Right lobe of liver (tissue), 6 donors: Measurements from ENCODE around the gene PITPNB. TPM values are rescaled to one million over a fixed set of nuclear protein-coding genes. Genes with fewer than 3 reads are reported as not detected.

ENCODE experiments used
- ATAC-seq, 4 donors: fragments of 200-7000 bp; cut with Tn5 transposase; one replicate each; pipeline ENCODE4 v1.9.1; 2020; ENCODE audit warnings: mild to moderate bottlenecking in 4 of 4, moderate library complexity in 4 of 4
- DNase-seq, 3 donors: peaks; one replicate each; pipeline ENCODE4 v3.0.0-alpha.2; 2020
- H3K27ac ChIP-seq, 3 donors: fragments of 200-600 bp; one replicate each; pipeline ENCODE4 v1.8.0; 2022
- H3K27me3 ChIP-seq, 2 donors: fragments of 200-600 bp; one replicate each; pipeline ENCODE4 v1.8.0; 2022
- H3K36me3 ChIP-seq, 4 donors: fragments of 200-600 bp; sonication (generic) in 1 of 4; one replicate each; pipeline versions ENCODE4 v1.5.1 to v1.8.0; 2017 to 2022; ENCODE audit warnings: control low read depth in 1 of 4
- H3K4me1 ChIP-seq, 4 donors: fragments of 200-600 bp; sonication (generic) in 1 of 4; one replicate each; pipeline versions ENCODE4 v1.5.1 to v1.8.0; 2017 to 2022; ENCODE audit warnings: control low read depth in 1 of 4
- H3K4me3 ChIP-seq, 3 donors: fragments of 200-600 bp; one replicate each; pipeline ENCODE4 v1.8.0; 2022
- H3K9me3 ChIP-seq, 4 donors: fragments of 200-600 bp; sonication (generic) in 1 of 4; one replicate each; pipeline versions ENCODE4 v1.5.1 to v1.8.0; 2017 to 2022; ENCODE audit warnings: control low read depth in 1 of 4
- POLR2A ChIP-seq: fragments of 450-650 bp; IDR thresholded peaks from one replicate; pipeline ENCODE4 v1.6.1; 2017; ENCODE audit warnings: antibody characterized with exemption, mild to moderate bottlenecking
- WGBS: methylation state at CpG from one replicate; pipeline ENCODE4 v1.1.6; 2018; ENCODE audit warnings: low coverage, low lambda C conversion rate; ENCODE audit not compliant: insufficient coverage; ENCODE audit errors: missing lambda C conversion rate; 5-methylcytosine and 5-hydroxymethylcytosine counted together
- intact Hi-C, 2 donors: fragments of 100-400 bp; cut with DNase I; formaldehyde crosslinking; loops; one replicate each; pipeline versions ENCODE4 v1.11.2 to v1.14.1; 2022
- total RNA-seq, 6 experiments: library from RNA; depleted of rRNA in 2 of 6; stranded (reverse); fragments of >200 nt in 2 of 6; fragmentation: NEBNext Ultra II Directional in 3 of 6; extraction: Animal tissue kit (Norgen Biotek cat#: 25700) in 3 of 6; gene quantifications; one replicate each; pipeline versions ENCODE4 v1.1.0 to v1.2.4, GENCODE V29; 2016 to 2023
- TF ChIP-seq, protein P1 (sequence below), 4 donors: fragments of 200-600 bp in 3 of 4; fragments of 450-650 bp in 1 of 4; IDR thresholded peaks; one replicate each; pipeline versions ENCODE4 v1.5.1 to v1.8.0; 2016 to 2022; ENCODE audit warnings: antibody characterized with exemption in 4 of 4, mild to moderate bottlenecking in 2 of 4
- donor health status: DM: no; HTN: yes; CAD: no.
- donor health status: DM: no; HTN: no; CAD: no.
- donor health status: DM: no; HTN: no; CAD: no.
- donor health status: DM: no; HTN: yes; CAD: no.
- donor health status: DM: no; HTN: yes; CAD: no.

Gene PITPNB
- total RNA-seq, 6 experiments from 2014 or later: 28.7 to 60.6 (median 37.6) TPM

DNA sequence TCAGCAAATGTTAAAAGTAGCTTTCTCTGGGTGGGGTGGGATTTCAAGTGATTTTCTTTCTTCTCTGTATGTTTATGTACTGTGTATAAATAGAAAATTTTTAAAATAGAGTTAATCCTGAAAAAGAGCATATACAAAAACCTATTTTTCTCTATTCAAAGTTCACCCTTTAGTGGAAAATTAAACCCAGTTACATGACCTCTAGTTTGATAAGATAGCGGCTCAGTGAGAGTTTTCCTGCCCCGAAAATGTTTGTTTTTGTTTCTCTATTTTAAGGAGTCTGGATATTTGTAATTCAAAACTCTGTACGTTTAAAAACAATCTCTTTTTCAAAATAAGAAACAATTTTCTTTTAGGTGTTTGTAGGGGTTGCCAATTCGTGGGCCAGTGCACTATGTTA is 42.1 kb upstream of the PITPNB start:
- no peaks in the 10 kb centered on the region for H3K9me3 ChIP-seq
- H3K36me3 ChIP-seq: no peaks in the 10 kb centered on the region
- DNase-seq: no peak
- intact Hi-C loops: no loop called here
- H3K27me3 ChIP-seq: no peaks in the 10 kb centered on the region
- no peak overlapping the region for H3K4me3 ChIP-seq
- peaks cover 0 to 50% (median 19%) of the 10 kb centered on the region in 4 donors for H3K4me1 ChIP-seq
- TF ChIP-seq, protein P1, sequence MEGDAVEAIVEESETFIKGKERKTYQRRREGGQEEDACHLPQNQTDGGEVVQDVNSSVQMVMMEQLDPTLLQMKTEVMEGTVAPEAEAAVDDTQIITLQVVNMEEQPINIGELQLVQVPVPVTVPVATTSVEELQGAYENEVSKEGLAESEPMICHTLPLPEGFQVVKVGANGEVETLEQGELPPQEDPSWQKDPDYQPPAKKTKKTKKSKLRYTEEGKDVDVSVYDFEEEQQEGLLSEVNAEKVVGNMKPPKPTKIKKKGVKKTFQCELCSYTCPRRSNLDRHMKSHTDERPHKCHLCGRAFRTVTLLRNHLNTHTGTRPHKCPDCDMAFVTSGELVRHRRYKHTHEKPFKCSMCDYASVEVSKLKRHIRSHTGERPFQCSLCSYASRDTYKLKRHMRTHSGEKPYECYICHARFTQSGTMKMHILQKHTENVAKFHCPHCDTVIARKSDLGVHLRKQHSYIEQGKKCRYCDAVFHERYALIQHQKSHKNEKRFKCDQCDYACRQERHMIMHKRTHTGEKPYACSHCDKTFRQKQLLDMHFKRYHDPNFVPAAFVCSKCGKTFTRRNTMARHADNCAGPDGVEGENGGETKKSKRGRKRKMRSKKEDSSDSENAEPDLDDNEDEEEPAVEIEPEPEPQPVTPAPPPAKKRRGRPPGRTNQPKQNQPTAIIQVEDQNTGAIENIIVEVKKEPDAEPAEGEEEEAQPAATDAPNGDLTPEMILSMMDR (IDR thresholded peaks at IDR 0.05): no peak
- no peak for TF ChIP-seq POLR2A
- ATAC-seq: peak; percentile 19 to 46 (median 31)
- WGBS: 11% methylated on average over 4 of the region's 4 CpGs
- peak overlapping the region; percentile 56 to 91 (median 90) for H3K27ac ChIP-seq

DNA sequence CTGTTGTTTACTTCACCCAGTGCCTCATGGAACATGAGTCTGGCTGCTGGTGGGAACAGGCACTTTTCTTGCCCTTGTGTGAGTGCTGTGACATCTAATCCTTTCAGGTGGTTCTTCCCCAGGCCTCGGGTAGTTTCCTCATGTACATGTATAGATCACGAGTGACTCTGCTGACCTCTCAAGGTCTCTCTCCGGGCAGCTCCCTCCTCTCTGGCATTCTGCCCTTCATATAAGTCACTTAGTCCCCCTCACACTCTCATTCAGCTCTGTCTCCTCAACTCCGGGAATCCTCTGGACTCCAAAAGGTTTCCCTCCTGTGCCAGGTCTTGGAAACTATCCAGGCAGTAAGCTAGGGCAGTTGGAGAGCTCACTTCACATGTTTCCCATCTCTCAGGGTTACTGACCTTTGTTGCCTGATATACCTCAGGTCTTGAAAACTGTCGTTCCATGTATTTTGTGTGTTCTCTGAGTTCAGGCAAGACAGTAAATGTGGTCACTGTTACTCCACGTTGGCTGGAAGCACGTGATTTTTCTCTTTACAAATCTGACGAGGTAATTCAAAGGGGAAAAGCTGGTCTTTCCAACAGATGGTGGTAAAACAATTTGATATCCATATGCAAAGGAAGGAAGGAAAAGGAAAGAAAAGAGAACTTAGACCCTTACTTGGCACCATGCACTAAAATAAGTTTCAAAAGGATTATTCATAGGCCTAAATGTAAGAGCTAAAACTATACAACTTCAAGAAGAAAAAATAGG is 40.5 kb upstream of the PITPNB start:
- TF ChIP-seq, protein P1 (IDR thresholded peaks at IDR 0.05): no peak
- TF ChIP-seq POLR2A: no peak
- H3K4me1 ChIP-seq: peaks cover 0 to 50% (median 19%) of the 10 kb centered on the region in 4 donors
- intact Hi-C loops: no loop called here
- 25% methylated on average over 7 of the region's 8 CpGs for WGBS
- peak; percentile 71 to 80 (median 77) for ATAC-seq
- peak in 1 of 3 donors; percentile 84 for DNase-seq
- no peak overlapping the region for H3K4me3 ChIP-seq
- H3K9me3 ChIP-seq: no peaks in the 10 kb centered on the region
- H3K27ac ChIP-seq: peak overlapping the region; percentile 44 to 91 (median 90)
- no peaks in the 10 kb centered on the region for H3K36me3 ChIP-seq
- H3K27me3 ChIP-seq: no peaks in the 10 kb centered on the region

DNA sequence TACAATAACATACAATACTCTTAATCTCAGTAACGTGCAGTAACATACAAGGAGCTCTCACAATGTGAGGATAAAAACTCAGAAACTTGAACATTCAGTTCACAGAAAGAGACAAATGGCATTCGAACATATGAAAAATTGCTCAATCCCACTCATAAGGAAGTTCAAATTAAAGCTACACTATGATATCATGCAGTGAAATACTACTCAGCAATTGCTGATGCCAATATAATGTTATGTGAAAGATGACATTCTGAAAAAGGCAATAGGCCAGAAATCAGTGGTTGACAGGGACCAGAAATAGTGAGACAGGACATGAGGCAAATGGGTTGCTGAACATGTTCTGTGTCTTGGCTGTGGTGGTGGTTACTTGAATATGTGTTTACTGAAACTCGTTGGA is 33.7 kb upstream of the PITPNB start:
- peaks cover 0 to 34% (median 13%) of the 10 kb centered on the region in 4 donors for H3K4me1 ChIP-seq
- intact Hi-C loops: no loop called here
- H3K4me3 ChIP-seq: no peak overlapping the region
- no peak for DNase-seq
- H3K27me3 ChIP-seq: no peaks in the 10 kb centered on the region
- H3K27ac ChIP-seq: peak overlapping the region; percentile 4 to 58 (median 33)
- no peaks in the 10 kb centered on the region for H3K36me3 ChIP-seq
- WGBS: 37% methylated on average over 3 of the region's 3 CpGs
- peak; percentile 8 to 66 (median 13) for ATAC-seq
- TF ChIP-seq POLR2A: no peak
- TF ChIP-seq, protein P1 (IDR thresholded peaks at IDR 0.05): no peak
- H3K9me3 ChIP-seq: no peaks in the 10 kb centered on the region

DNA sequence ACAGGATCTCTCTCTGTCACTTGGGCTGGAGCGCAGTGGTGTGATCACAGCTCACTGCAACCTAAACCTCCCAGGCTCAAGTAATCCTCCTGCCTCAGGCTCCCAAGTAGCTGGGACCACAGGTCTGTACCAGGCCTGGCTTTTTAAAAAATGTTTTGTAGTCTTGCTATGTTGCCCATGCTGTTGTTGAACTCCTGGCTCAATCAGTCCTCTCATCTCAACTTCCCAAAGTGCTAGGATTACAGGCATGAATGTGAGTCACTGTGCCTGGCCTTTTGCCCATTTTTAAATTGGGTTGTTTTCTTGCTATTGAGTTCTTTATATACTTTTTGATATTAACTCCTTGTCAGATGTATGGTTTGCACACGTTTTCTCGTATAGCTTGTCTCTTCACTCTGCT is 33.0 kb upstream of the PITPNB start:
- WGBS: 69% methylated on average over 3 of the region's 3 CpGs
- no peak overlapping the region for H3K4me3 ChIP-seq
- no peaks in the 10 kb centered on the region for H3K27me3 ChIP-seq
- no peak for TF ChIP-seq POLR2A
- TF ChIP-seq, protein P1 (IDR thresholded peaks at IDR 0.05): no peak
- H3K4me1 ChIP-seq: peaks cover 0 to 34% (median 13%) of the 10 kb centered on the region in 4 donors
- DNase-seq: no peak
- no peaks in the 10 kb centered on the region for H3K9me3 ChIP-seq
- H3K27ac ChIP-seq: peak overlapping the region; percentile 4 to 58 (median 33)
- ATAC-seq: peak in 3 of 4 donors; percentile 36 to 66 (median 39)
- intact Hi-C loops: no loop called here
- no peaks in the 10 kb centered on the region for H3K36me3 ChIP-seq
